Measurements from ENCODE around the gene TNNT3.
"Not testable (repeated sequence)": the region's sequence is repeated elsewhere in the genome, so short reads cannot be mapped to it uniquely, and the experiment has no call there.

Gene TNNT3

DNA sequence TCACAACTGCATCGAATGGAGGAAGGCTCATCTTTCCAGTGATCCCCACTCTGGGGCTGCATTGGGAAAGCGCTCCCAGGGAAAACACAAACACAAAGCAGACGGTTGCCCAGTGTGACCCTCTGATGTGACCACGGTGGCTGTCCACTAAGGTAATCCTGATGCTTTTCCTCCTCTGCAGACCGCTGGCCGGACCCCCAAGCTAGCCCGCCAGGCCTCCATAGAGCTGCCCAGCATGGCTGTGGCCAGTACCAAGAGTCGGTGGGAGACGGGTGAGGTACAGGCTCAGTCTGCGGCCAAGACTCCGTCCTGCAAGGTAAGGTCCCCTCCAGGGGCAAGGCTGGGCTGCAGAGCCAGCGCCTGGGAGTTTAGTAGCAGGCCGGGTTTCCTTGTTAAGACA, 33.0 kb upstream of the TNNT3 start:
- H3K36me3 Mint-ChIP-seq (ENCODE audit: insufficient read depth) = peaks cover 10% of the 10 kb centered on the region
- not testable (repeated sequence) for DNase-seq (ENCODE audit: low spot score in 2 of 2); H3K9me3 Mint-ChIP-seq; ATAC-seq (replicated peaks; ENCODE audit: extremely low read depth, poor library complexity, severe bottlenecking); H3K27ac Mint-ChIP-seq (ENCODE audit: low read depth); H3K4me3 Mint-ChIP-seq; H3K27me3 Mint-ChIP-seq
- peaks cover 12% of the 10 kb centered on the region for H3K4me1 Mint-ChIP-seq

DNA sequence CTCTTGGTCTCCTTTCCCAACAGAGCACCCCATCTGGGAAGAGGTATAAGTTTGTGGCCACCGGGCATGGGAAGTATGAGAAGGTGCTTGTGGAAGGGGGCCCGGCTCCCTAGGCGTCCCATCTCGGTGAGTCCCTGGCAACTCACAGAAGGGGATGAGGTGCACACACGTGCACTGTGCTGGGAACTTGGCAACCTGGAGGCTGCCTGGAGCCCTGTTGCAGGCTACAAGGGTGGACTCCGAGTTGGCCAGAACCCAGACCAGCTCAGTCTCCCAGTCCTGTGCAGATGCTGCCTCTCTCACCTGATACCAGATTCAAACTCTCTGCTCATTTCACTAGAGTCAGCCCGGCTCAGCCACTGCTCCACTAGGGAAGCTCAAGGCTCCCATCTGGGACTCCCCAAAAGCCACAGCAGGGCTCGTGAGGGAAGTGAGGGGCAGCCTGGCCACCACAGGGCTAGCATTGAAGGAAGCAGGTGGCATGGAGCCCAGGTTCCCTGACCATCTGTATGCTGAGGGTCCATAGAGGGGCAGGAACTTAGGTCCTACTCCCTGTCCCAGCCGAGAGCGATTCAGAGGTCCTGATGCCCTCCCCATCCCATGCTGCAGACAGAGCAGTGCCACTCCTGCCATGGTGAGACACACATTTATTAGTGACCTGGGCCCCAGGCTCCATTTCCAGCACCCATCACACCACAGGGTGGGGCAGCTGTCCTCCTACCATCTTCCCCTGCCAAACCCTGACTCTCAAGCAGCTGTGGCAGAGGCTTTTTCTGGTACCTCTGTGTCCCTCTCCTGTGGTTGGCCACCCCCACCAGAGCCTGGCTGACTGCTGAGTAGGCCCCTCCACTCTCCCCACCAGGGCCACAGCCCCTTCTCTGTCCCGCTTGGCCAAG, 31.8 kb upstream of the TNNT3 start:
- H3K27ac Mint-ChIP-seq (ENCODE audit: low read depth) = peak overlapping the region; percentile 54
- no peak for DNase-seq (ENCODE audit: low spot score in 2 of 2)
- H3K4me3 Mint-ChIP-seq = no peak overlapping the region
- ATAC-seq (replicated peaks; ENCODE audit: extremely low read depth, poor library complexity, severe bottlenecking) = no peak
- H3K4me1 Mint-ChIP-seq = peaks cover 16% of the 10 kb centered on the region
- H3K27me3 Mint-ChIP-seq = no peaks in the 10 kb centered on the region
- H3K9me3 Mint-ChIP-seq = no peaks in the 10 kb centered on the region
- H3K36me3 Mint-ChIP-seq (ENCODE audit: insufficient read depth) = peaks cover 14% of the 10 kb centered on the region

- no peaks in the 10 kb centered on the region for H3K27me3 Mint-ChIP-seq
- ATAC-seq (replicated peaks; ENCODE audit: extremely low read depth, poor library complexity, severe bottlenecking) (no peak), DNase-seq (ENCODE audit: low spot score in 2 of 2) (no peak)
- H3K4me3 Mint-ChIP-seq = peak overlapping the region; percentile 57
- peak overlapping the region; percentile 54 for H3K27ac Mint-ChIP-seq (ENCODE audit: low read depth)
- no peaks in the 10 kb centered on the region for H3K9me3 Mint-ChIP-seq
- H3K4me1 Mint-ChIP-seq = peaks cover 18% of the 10 kb centered on the region
- peaks cover 15% of the 10 kb centered on the region for H3K36me3 Mint-ChIP-seq (ENCODE audit: insufficient read depth)
Observed at GRCh38 chr11:1888347-1888753, 31.2 kb upstream of the TNNT3 start.

DNA sequence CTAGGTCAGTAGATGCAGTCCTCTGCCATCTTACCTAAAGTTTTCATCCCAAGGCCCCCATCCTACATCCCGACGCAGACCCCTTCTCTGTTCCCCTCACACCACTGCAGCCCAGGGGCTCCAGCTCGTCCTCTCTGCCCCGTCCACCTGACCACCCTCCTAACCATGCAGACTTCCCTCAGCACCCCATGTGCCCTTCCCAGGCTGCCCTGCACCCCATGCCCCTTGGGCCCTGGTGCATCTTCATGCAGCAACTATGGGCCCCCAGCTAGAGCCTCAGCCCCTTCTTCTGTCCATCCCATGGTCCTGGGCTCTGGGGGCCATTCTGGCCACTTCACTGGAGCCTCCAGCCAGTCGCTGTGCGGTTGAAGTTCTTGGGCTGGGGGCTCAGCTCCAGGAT, 30.7 kb upstream of the TNNT3 start:
- H3K4me3 Mint-ChIP-seq = peak overlapping the region; percentile 57
- no peak for ATAC-seq (replicated peaks; ENCODE audit: extremely low read depth, poor library complexity, severe bottlenecking)
- H3K4me1 Mint-ChIP-seq = peaks cover 18% of the 10 kb centered on the region

DNA sequence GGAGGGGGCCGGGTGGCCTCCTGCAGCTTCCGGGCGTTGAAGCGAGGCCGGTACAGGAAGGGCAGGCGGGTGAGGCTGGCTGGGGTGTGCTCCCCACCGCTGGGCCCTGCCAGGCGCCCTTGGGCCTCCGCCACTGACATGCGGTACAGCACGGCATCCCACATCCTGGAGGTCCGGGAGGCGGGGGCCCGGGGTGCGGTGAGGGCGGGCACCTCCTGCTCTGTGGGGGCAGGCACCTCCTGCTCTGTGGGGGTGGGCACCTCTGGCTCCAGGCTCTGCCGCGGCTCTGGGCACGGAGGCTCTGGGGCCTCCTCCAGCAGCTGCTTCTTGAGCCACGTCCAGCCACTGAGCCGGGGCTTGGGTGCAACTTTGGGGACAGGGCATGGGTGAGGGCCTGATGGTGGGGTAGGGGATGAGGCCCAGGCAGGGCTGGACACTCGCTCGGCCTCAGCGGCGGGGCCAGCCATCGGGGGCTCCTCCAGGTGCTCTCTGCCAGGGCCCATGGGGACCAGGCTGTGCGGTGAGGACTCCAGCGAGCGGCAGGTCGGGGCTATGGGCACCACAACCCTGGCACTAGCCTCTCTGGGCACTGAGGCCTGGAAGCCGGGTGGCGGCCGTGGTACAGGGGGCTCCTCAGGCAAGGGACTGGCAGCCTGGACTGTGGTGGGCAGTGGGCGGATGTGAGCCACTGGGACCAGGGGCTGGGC, 30.1 kb upstream of the TNNT3 start:
- H3K36me3 Mint-ChIP-seq (ENCODE audit: insufficient read depth) = peaks cover 17% of the 10 kb centered on the region
- no peaks in the 10 kb centered on the region for H3K27me3 Mint-ChIP-seq
- ATAC-seq (replicated peaks; ENCODE audit: extremely low read depth, poor library complexity, severe bottlenecking) (peak; percentile 97), DNase-seq (ENCODE audit: low spot score in 2 of 2) (peak; percentile 65 to 82)
- H3K4me1 Mint-ChIP-seq = peaks cover 18% of the 10 kb centered on the region
- H3K27ac Mint-ChIP-seq (ENCODE audit: low read depth) = peak overlapping the region; percentile 54
- no peaks in the 10 kb centered on the region for H3K9me3 Mint-ChIP-seq
- peak overlapping the region; percentile 57 for H3K4me3 Mint-ChIP-seq

More for the DNA sequence above, 30.7 kb upstream of the TNNT3 start:
- DNase-seq (ENCODE audit: low spot score in 2 of 2) = no peak
- H3K36me3 Mint-ChIP-seq (ENCODE audit: insufficient read depth) = peaks cover 17% of the 10 kb centered on the region
- H3K9me3 Mint-ChIP-seq = no peaks in the 10 kb centered on the region
- H3K27me3 Mint-ChIP-seq = no peaks in the 10 kb centered on the region
- H3K27ac Mint-ChIP-seq (ENCODE audit: low read depth) = peak overlapping the region; percentile 54

- Mint-ChIP-seq H3K4me3 (peak overlapping the region; percentile 57), H3K36me3 (ENCODE audit: insufficient read depth) (peaks cover 17% of the 10 kb centered on the region), H3K4me1 (peaks cover 18% of the 10 kb centered on the region), H3K27ac (ENCODE audit: low read depth) (no peak overlapping the region), H3K27me3 (no peaks in the 10 kb centered on the region), H3K9me3 (no peaks in the 10 kb centered on the region)
- no peak for DNase-seq (ENCODE audit: low spot score in 2 of 2)
- ATAC-seq (replicated peaks; ENCODE audit: extremely low read depth, poor library complexity, severe bottlenecking) = no peak
Observed at GRCh38 chr11:1889941-1890855, 29.3 kb upstream of the TNNT3 start.

- Mint-ChIP-seq H3K9me3 (no peaks in the 10 kb centered on the region), H3K4me3 (no peak overlapping the region), H3K4me1 (peaks cover 18% of the 10 kb centered on the region), H3K27me3 (no peaks in the 10 kb centered on the region), H3K36me3 (ENCODE audit: insufficient read depth) (peaks cover 17% of the 10 kb centered on the region), H3K27ac (ENCODE audit: low read depth) (no peak overlapping the region)
- ATAC-seq (replicated peaks; ENCODE audit: extremely low read depth, poor library complexity, severe bottlenecking) (no peak), DNase-seq (ENCODE audit: low spot score in 2 of 2) (no peak)
Observed at GRCh38 chr11:1890856-1891830, 28.4 kb upstream of the TNNT3 start.

GRCh38 chr11:1891831-1892115, 27.7 kb upstream of the TNNT3 start, which contains the start of gene PRR33:
Gene PRR33 (minus strand): TSS chr11:1891895. CDS start chr11:1890584, 1,311 bp downstream.
- H3K4me3 Mint-ChIP-seq = no peak within 1 kb of the TSS
- H3K4me1 Mint-ChIP-seq = peaks cover 18% of the 10 kb centered on the region
- peaks cover 17% of the 10 kb centered on the region for H3K36me3 Mint-ChIP-seq (ENCODE audit: insufficient read depth)
- no peak for DNase-seq (ENCODE audit: low spot score in 2 of 2)
- ATAC-seq (replicated peaks; ENCODE audit: extremely low read depth, poor library complexity, severe bottlenecking) = no peak
- no peaks in the 10 kb centered on the region for H3K9me3 Mint-ChIP-seq
- H3K27me3 Mint-ChIP-seq = no peaks in the 10 kb centered on the region
- no peak within 1 kb of the TSS for H3K27ac Mint-ChIP-seq (ENCODE audit: low read depth)

GRCh38 chr11:1892116-1892515, 27.4 kb upstream of the TNNT3 start:
- DNase-seq (ENCODE audit: low spot score in 2 of 2) = no peak
- Mint-ChIP-seq H3K36me3 (ENCODE audit: insufficient read depth) (peaks cover 17% of the 10 kb centered on the region), H3K27ac (ENCODE audit: low read depth) (no peak overlapping the region), H3K9me3 (no peaks in the 10 kb centered on the region), H3K4me3 (no peak overlapping the region), H3K27me3 (no peaks in the 10 kb centered on the region), H3K4me1 (peaks cover 18% of the 10 kb centered on the region)
- no peak for ATAC-seq (replicated peaks; ENCODE audit: extremely low read depth, poor library complexity, severe bottlenecking)

DNA sequence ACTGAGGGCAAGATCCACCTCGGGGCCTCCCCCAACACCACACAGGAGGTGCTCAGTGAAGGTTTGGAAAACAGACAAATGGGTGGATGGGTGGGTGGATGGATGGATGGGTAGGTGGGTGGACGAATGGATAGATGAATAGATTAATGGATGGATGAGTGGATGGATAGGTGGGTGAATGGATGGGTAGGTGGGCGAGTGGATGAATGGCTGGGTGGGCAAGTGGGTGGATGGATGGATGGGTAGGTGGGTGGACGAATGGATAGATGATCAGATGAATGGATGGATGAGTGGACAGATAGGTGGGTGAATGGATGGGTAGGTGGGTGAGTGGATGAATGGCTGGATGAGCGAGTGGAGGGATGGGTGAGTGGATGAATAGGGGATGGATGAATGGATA, 26.9 kb upstream of the TNNT3 start:
- Mint-ChIP-seq H3K4me3 (no peak overlapping the region), H3K9me3 (no peaks in the 10 kb centered on the region), H3K27ac (ENCODE audit: low read depth) (no peak overlapping the region), H3K27me3 (peaks cover 4% of the 10 kb centered on the region), H3K36me3 (ENCODE audit: insufficient read depth) (peaks cover 17% of the 10 kb centered on the region), H3K4me1 (peaks cover 18% of the 10 kb centered on the region)
- ATAC-seq (replicated peaks; ENCODE audit: extremely low read depth, poor library complexity, severe bottlenecking) (no peak), DNase-seq (ENCODE audit: low spot score in 2 of 2) (no peak)

- H3K27ac Mint-ChIP-seq (ENCODE audit: low read depth) = no peak overlapping the region
- DNase-seq (ENCODE audit: low spot score in 2 of 2) (no peak), ATAC-seq (replicated peaks; ENCODE audit: extremely low read depth, poor library complexity, severe bottlenecking) (no peak)
- no peak overlapping the region for H3K4me3 Mint-ChIP-seq
- H3K9me3 Mint-ChIP-seq = no peaks in the 10 kb centered on the region
- H3K27me3 Mint-ChIP-seq = peaks cover 10% of the 10 kb centered on the region
- peaks cover 10% of the 10 kb centered on the region for H3K4me1 Mint-ChIP-seq
- peaks cover 12% of the 10 kb centered on the region for H3K36me3 Mint-ChIP-seq (ENCODE audit: insufficient read depth)
Observed at GRCh38 chr11:1893581-1894359, 25.7 kb upstream of the TNNT3 start.
